HepG2 (cell line): ENCODE measurements around the gene MAST1. TPM values are rescaled to one million over a fixed set of nuclear protein-coding genes. Genes with fewer than 3 reads are reported as not detected.
A peak's percentile ranks its signal among the peaks of the same experiment; 100 is the strongest.

ENCODE experiments used
- ATAC-seq: fragments of 200-7000 bp; cut with Tn5 transposase; 3 replicates; pipeline ENCODE4 v1.9.1; 2020; ENCODE audit warnings: mild to moderate bottlenecking, moderate library complexity
- BruUV-seq: library from RNA; stranded (reverse); fragments of 400-500 nt; replicated peaks from 2 replicates; lab custom pipeline; 2021; lab: Mats Ljungman, UMichigan
- CTCF ChIA-PET: fragments of 300-600 bp; formaldehyde crosslinking; extraction: SDS; loops from one replicate; lab custom pipeline; 2021; ENCODE audit warnings: low total read pairs, inconsistent platforms, low intra/inter-chr PET ratio; lab: Yijun Ruan, JAX
- POLR2A ChIA-PET: fragments of 350-600 bp; sonication (Branson Sonifier 250); formaldehyde crosslinking; loops from one replicate; lab custom pipeline; 2020; ENCODE audit warnings: antibody characterized with exemption, inconsistent platforms; lab: Yijun Ruan, JAX
- DNase-seq: peaks from one replicate; pipeline ENCODE4 v3.0.0-alpha.2; 2015; ENCODE audit warnings: low spot score
- FAIRE-seq: peaks from 3 replicates; lab custom pipeline; 2011; peaks lifted over from hg19 to GRCh38; lab: Jason Lieb, UNC
- H2AFZ ChIP-seq: one replicate; pipeline ENCODE4 v1.6.1; 2011; ENCODE audit warnings: low read length, inconsistent platforms
- H3K27ac ChIP-seq: fragments of 300-600 bp; 3 replicates; pipeline ENCODE4 v1.8.0; 2011; ENCODE audit warnings: mixed run types, mild to moderate bottlenecking, mixed read lengths, low read length, inconsistent platforms; ENCODE audit not compliant: insufficient read depth; ENCODE audit errors: extremely low read length
- H3K27me3 ChIP-seq, 2 experiments: fragments of 200-600 bp in 1 of 2; 2 replicates in 1 of 2; 3 replicates in 1 of 2; pipeline versions ENCODE4 v1.6.0 to v1.8.0; 2011; ENCODE audit warnings: low read length in 2 of 2, mild to moderate bottlenecking in 2 of 2, moderate library complexity in 2 of 2, inconsistent platforms in 1 of 2; ENCODE audit not compliant: insufficient read depth in 2 of 2, control insufficient read depth in 1 of 2
- H3K36me3 ChIP-seq, 2 experiments: fragments of 200-600 bp in 1 of 2; replicated peaks in 1 of 2; 2 replicates in 1 of 2; 3 replicates in 1 of 2; pipeline versions ENCODE4 v1.5.1 to v1.8.0; 2011; ENCODE audit warnings: low read length in 2 of 2, inconsistent platforms in 1 of 2; ENCODE audit not compliant: insufficient read depth in 2 of 2, control insufficient read depth in 1 of 2
- H3K4me1 ChIP-seq: 2 replicates; pipeline ENCODE4 v1.5.1; 2012; ENCODE audit warnings: low read length, inconsistent platforms; ENCODE audit not compliant: insufficient read depth
- H3K4me2 ChIP-seq: 2 replicates; pipeline ENCODE4 v1.6.0; 2011; ENCODE audit warnings: low read depth, low read length, inconsistent platforms
- H3K4me3 ChIP-seq, 3 experiments: fragments of 200-600 bp in 1 of 3; sonication (generic), shearing (Covaris generic) in 1 of 3; replicated peaks in 1 of 3; 2 replicates each; pipeline ENCODE4 v1.5.1; 2011 to 2016; ENCODE audit warnings: low read length in 3 of 3, inconsistent platforms in 2 of 3, low read depth in 2 of 3, mild to moderate bottlenecking in 2 of 3, control low read depth in 1 of 3, mixed read lengths in 1 of 3; ENCODE audit not compliant: insufficient read depth in 1 of 3
- H3K79me2 ChIP-seq: one replicate; pipeline ENCODE4 v1.6.1; 2011; ENCODE audit warnings: low read length, inconsistent platforms; ENCODE audit not compliant: insufficient read depth
- H3K9ac ChIP-seq: 2 replicates; pipeline ENCODE4 v1.6.0; 2011; ENCODE audit warnings: mild to moderate bottlenecking, low read depth, low read length, inconsistent platforms; ENCODE audit not compliant: insufficient read depth
- H3K9me3 ChIP-seq: 2 replicates; pipeline ENCODE4 v1.5.1; 2012; ENCODE audit warnings: mild to moderate bottlenecking, low read length
- H4K20me1 ChIP-seq: 2 replicates; pipeline ENCODE4 v1.6.0; 2011; ENCODE audit warnings: inconsistent platforms, mild to moderate bottlenecking, low read length, moderate library complexity; ENCODE audit not compliant: insufficient read depth
- HIC2 ChIP-seq: sonication (generic); formaldehyde crosslinking; IDR thresholded peaks from 2 replicates; pipeline ENCODE4 v1.9.0; 2022; ENCODE audit warnings: low read depth, missing genetic modification reagents
- PRDM10 ChIP-seq: sonication (generic); formaldehyde crosslinking; IDR thresholded peaks from 2 replicates; pipeline ENCODE4 v1.4.0; 2020; ENCODE audit warnings: low read depth, missing genetic modification reagents
- WGBS: methylation state at CpG from one replicate; pipeline ENCODE4 v1.1.6; 2017; ENCODE audit warnings: low lambda C conversion rate; 5-methylcytosine and 5-hydroxymethylcytosine counted together
- in situ Hi-C: cut with HindIII; loops from 2 replicates; pipeline ENCODE4 v1.10.0; 2017; ENCODE audit warnings: low pct_unique_long_range_greater_than_20kb; ENCODE audit not compliant: extremely low pct_ligation_motif_present
- intact Hi-C: fragments of 100-400 bp; cut with micrococcal nuclease; formaldehyde crosslinking; loops from one replicate; pipeline ENCODE4 v1.10.0; 2022; ENCODE audit not compliant: unreplicated experiment
- polyA plus RNA-seq, 8 experiments: library from polyadenylated mRNA; depleted of rRNA in 3 of 8; stranded (reverse) in 7 of 8; unstranded in 1 of 8; fragments of >200 nt; fragmentation: Illumina TruSeq in 4 of 8; extraction: Trizol in 4 of 8; gene quantifications; 2 replicates each; pipeline versions ENCODE4 v1.2.1 to v1.2.3, GENCODE V29; 2011 to 2016; ENCODE audit warnings: low read depth in 4 of 8, missing spikeins in 1 of 8, mixed read lengths in 1 of 8; ENCODE audit not compliant: insufficient read depth in 1 of 8
- total RNA-seq, 5 experiments: library from RNA; depleted of rRNA; stranded (reverse); fragments of >200 nt; fragmentation: Illumina TruSeq; extraction: Trizol; gene quantifications; 2 replicates each; pipeline ENCODE4 v1.2.3, GENCODE V29; 2016; ENCODE audit warnings: low read depth in 1 of 5

The MAST1 gene
- total and polyA plus RNA-seq, 2 of the 13 experiments (the other 11 are each of a cell fraction or from before 2014, with no cell fraction given): 0.73 to 4.7 TPM

- intact Hi-C loops (no loop called here), in situ Hi-C loops (no loop called here)
- Histone ChIP-seq H2AFZ (no peak overlapping the region), H3K4me2 (peak overlapping the region; percentile 77), H3K79me2 (no peaks in the 10 kb centered on the region), H3K4me1 (peaks cover 16% of the 10 kb centered on the region), H3K36me3 (no peaks in the 10 kb centered on the region), H4K20me1 (no peaks in the 10 kb centered on the region), H3K9me3 (peaks cover 13% of the 10 kb centered on the region), H3K27me3 (no peaks in the 10 kb centered on the region), H3K27ac (no peak overlapping the region), H3K9ac (peak overlapping the region; percentile 56), H3K4me3 (peak overlapping the region; percentile 51 to 74 (median 60); a peak in 4 of 6 replicates)
- TSS peak; percentile 76 for BruUV-seq
- no peak for ATAC-seq
- peak; percentile 89 for TF ChIP-seq PRDM10 (CRISPR knock-in tag)
- no peak for TF ChIP-seq HIC2
- CTCF ChIA-PET: no interaction called here
- POLR2A ChIA-PET: interaction anchor here (0.8 to 5.0 kb wide), 4 partner anchors 10 to 66 kb away, joined by 3 to 24 read pairs (median 5); partner anchors contain the start of gene GCDH
- 93% methylated on average over 22 of the region's 29 CpGs for WGBS
- no peak for DNase-seq
- no peak for FAIRE-seq
Measured at GRCh38 chr19:12880551-12881171, 42.3 kb downstream of the MAST1 start.
